HL-60 (cell line): ENCODE results near the gene PRDX6.

Source experiments
- DNase-seq, 2 experiments: peaks; one replicate each; pipeline ENCODE4 v3.0.0-alpha.2; 2010 to 2020; ENCODE audit warnings: low read depth in 1 of 2, low spot score in 1 of 2
- H3K27ac ChIP-seq: fragments of 250-450 bp; sonication (Bioruptor Pico); replicated peaks from 2 replicates; pipeline ENCODE4 v1.5.1; 2020; ENCODE audit warnings: mild to moderate bottlenecking, moderate library complexity
- H3K27me3 ChIP-seq: fragments of 250-450 bp; sonication (Bioruptor Pico); 2 replicates; pipeline ENCODE4 v1.5.1; 2021; ENCODE audit warnings: mild to moderate bottlenecking, moderate library complexity; ENCODE audit not compliant: insufficient read depth, poor library complexity, severe bottlenecking
- H3K4me3 ChIP-seq: replicated peaks from 2 replicates; pipeline ENCODE4 v1.5.1; 2011; ENCODE audit warnings: mild to moderate bottlenecking, control low read depth, low read length; ENCODE audit not compliant: insufficient read depth
- GABPA ChIP-seq: IDR thresholded peaks from 2 replicates; pipeline ENCODE4 v1.6.1; 2012; ENCODE audit warnings: low read depth
- POLR2AphosphoS5 ChIP-seq: IDR thresholded peaks from 2 replicates; pipeline ENCODE4 v1.6.1; 2012; ENCODE audit warnings: low read depth
- SPI1 ChIP-seq: IDR thresholded peaks from 2 replicates; pipeline ENCODE4 v1.6.1; 2012; ENCODE audit warnings: low read depth, mild to moderate bottlenecking, borderline replicate concordance
- TF ChIP-seq, protein P1 (sequence below): IDR thresholded peaks from 2 replicates; pipeline ENCODE4 v1.6.1; 2012; ENCODE audit warnings: low read depth; ENCODE audit not compliant: insufficient replicate concordance
- TF ChIP-seq, protein P2 (sequence below): IDR thresholded peaks from one replicate; pipeline ENCODE4 v1.5.1; 2011; ENCODE audit warnings: low read length, control low read depth, inconsistent platforms; ENCODE audit not compliant: insufficient read depth

Gene PRDX6

DNA sequence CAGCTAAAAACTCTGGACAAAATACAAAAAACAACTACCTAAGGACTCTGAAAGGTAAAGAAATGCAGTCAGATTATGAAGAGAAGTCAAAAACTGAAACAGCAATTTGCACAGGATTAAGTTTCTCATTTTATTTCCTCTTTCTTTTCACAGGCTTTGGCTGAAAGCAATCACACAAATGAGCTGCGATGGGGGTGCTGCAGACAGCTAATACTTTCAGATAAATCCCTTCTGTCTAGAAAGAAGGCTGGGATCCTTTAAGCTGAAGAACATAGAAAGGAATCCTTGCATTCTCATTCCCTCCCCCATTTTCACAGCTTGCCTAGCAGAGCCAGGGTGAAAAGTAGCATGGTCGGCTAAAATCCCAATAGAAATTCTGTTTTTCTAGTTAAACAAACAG, 32.0 kb upstream of the PRDX6 start:
- no peak overlapping the region for H3K4me3 ChIP-seq
- H3K27me3 ChIP-seq = no peaks in the 10 kb centered on the region
- no peak overlapping the region for H3K27ac ChIP-seq
- TF ChIP-seq SPI1 = no peak
- TF ChIP-seq, protein P1, sequence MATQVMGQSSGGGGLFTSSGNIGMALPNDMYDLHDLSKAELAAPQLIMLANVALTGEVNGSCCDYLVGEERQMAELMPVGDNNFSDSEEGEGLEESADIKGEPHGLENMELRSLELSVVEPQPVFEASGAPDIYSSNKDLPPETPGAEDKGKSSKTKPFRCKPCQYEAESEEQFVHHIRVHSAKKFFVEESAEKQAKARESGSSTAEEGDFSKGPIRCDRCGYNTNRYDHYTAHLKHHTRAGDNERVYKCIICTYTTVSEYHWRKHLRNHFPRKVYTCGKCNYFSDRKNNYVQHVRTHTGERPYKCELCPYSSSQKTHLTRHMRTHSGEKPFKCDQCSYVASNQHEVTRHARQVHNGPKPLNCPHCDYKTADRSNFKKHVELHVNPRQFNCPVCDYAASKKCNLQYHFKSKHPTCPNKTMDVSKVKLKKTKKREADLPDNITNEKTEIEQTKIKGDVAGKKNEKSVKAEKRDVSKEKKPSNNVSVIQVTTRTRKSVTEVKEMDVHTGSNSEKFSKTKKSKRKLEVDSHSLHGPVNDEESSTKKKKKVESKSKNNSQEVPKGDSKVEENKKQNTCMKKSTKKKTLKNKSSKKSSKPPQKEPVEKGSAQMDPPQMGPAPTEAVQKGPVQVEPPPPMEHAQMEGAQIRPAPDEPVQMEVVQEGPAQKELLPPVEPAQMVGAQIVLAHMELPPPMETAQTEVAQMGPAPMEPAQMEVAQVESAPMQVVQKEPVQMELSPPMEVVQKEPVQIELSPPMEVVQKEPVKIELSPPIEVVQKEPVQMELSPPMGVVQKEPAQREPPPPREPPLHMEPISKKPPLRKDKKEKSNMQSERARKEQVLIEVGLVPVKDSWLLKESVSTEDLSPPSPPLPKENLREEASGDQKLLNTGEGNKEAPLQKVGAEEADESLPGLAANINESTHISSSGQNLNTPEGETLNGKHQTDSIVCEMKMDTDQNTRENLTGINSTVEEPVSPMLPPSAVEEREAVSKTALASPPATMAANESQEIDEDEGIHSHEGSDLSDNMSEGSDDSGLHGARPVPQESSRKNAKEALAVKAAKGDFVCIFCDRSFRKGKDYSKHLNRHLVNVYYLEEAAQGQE = no peak
- no peak for TF ChIP-seq GABPA
- TF ChIP-seq, protein P2, sequence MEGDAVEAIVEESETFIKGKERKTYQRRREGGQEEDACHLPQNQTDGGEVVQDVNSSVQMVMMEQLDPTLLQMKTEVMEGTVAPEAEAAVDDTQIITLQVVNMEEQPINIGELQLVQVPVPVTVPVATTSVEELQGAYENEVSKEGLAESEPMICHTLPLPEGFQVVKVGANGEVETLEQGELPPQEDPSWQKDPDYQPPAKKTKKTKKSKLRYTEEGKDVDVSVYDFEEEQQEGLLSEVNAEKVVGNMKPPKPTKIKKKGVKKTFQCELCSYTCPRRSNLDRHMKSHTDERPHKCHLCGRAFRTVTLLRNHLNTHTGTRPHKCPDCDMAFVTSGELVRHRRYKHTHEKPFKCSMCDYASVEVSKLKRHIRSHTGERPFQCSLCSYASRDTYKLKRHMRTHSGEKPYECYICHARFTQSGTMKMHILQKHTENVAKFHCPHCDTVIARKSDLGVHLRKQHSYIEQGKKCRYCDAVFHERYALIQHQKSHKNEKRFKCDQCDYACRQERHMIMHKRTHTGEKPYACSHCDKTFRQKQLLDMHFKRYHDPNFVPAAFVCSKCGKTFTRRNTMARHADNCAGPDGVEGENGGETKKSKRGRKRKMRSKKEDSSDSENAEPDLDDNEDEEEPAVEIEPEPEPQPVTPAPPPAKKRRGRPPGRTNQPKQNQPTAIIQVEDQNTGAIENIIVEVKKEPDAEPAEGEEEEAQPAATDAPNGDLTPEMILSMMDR = no peak
- TF ChIP-seq POLR2AphosphoS5 = no peak
- no peak for DNase-seq

DNA sequence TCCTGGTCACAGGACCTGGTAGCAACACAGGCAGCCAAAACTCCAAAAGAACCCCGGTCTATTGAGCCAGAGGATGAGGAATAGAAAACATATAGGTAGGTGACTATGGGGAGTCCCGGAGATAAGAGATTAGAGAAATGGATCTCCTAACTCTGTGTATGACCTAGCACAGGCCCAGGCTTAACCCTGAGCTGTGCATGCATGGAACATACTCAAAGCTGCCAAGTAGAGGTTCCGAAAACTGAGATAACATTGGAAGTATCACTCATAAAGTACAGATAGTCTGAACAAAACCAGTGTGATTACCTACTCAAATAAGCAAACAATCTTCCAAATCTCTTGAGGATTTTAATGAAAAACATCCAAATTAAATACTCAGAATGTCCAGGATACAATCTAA, 31.5 kb upstream of the PRDX6 start:
- no peak overlapping the region for H3K27ac ChIP-seq

DNA sequence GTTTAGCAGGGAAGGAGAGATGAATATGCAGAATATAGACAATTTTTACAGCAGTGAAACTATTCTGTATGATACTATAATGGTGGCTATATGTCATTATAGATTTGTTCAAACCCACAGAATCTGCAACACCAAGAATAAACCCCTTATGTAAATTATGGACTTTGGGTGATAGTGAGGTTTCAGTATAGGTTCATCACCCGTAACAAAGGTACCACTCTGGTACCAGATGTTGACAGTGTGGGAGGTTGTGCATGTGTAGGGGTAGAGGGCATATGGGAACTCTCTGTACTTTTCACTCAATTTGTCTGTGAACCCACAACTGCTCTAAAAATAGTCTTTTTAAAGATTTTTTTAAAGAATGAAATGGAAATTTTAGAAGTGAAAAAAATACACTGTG, 29.9 kb upstream of the PRDX6 start:
- Histone ChIP-seq H3K27ac (no peak overlapping the region), H3K27me3 (no peaks in the 10 kb centered on the region), H3K4me3 (no peak overlapping the region)
- TF ChIP-seq SPI1 = no peak
- TF ChIP-seq, protein P1 = no peak
- no peak for DNase-seq

More for the DNA sequence above, 31.5 kb upstream of the PRDX6 start:
- TF ChIP-seq, protein P1 = no peak
- TF ChIP-seq SPI1 (no peak), GABPA (no peak), POLR2AphosphoS5 (no peak)
- TF ChIP-seq, protein P2 = no peak
- Histone ChIP-seq H3K27me3 (no peaks in the 10 kb centered on the region), H3K4me3 (no peak overlapping the region)
- no peak for DNase-seq

DNA sequence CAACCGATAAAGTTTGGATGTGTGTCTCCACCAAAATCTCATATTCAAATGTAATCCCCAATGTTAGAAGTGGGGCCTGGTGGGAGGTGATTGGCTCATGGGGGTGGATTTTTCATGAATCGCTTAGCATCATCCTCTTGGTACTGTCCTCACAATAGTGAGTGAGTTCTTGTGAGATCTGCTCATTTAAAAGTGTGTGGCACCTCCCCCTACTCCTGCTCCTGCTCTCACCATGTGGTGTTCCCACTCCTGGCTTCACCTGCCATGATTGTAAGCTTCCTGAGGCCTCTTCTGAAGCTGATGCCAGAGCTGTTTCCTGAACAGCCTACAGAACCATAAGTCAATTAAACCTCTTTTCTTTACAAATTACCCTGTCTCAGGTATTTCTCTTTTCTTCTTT, 28.2 kb upstream of the PRDX6 start:
- H3K4me3 ChIP-seq = no peak overlapping the region
- no peaks in the 10 kb centered on the region for H3K27me3 ChIP-seq
- DNase-seq = no peak
- no peak overlapping the region for H3K27ac ChIP-seq
- TF ChIP-seq SPI1 = no peak
- TF ChIP-seq, protein P1 = no peak
- no peak for TF ChIP-seq GABPA
- TF ChIP-seq POLR2AphosphoS5 = no peak
- TF ChIP-seq, protein P2 = no peak
